NB4 (cell line): ENCODE measurements around the gene TRIM34.
"Not testable (repeated sequence)": the region's sequence is repeated elsewhere in the genome, so short reads cannot be mapped to it uniquely, and the experiment has no call there.

ENCODE experiments used
- POLR2A ChIP-seq: IDR thresholded peaks from 2 replicates; pipeline ENCODE4 v1.6.1; 2011; ENCODE audit warnings: mild to moderate bottlenecking; ENCODE audit not compliant: insufficient read length; ENCODE audit errors: extremely low read depth
- TF ChIP-seq, protein P1 (sequence below): IDR thresholded peaks from one replicate; pipeline ENCODE4 v1.5.1; 2012; ENCODE audit warnings: low read depth, low read length

- TF ChIP-seq POLR2A = not testable (repeated sequence)
- TF ChIP-seq, protein P1, sequence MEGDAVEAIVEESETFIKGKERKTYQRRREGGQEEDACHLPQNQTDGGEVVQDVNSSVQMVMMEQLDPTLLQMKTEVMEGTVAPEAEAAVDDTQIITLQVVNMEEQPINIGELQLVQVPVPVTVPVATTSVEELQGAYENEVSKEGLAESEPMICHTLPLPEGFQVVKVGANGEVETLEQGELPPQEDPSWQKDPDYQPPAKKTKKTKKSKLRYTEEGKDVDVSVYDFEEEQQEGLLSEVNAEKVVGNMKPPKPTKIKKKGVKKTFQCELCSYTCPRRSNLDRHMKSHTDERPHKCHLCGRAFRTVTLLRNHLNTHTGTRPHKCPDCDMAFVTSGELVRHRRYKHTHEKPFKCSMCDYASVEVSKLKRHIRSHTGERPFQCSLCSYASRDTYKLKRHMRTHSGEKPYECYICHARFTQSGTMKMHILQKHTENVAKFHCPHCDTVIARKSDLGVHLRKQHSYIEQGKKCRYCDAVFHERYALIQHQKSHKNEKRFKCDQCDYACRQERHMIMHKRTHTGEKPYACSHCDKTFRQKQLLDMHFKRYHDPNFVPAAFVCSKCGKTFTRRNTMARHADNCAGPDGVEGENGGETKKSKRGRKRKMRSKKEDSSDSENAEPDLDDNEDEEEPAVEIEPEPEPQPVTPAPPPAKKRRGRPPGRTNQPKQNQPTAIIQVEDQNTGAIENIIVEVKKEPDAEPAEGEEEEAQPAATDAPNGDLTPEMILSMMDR = not testable (repeated sequence)
These were observed 32.2 kb downstream of the TRIM34 start for GRCh38 chr11:5656956-5657355.
